Measurements from ENCODE around the gene IGFBP7. TPM values are rescaled to one million over a fixed set of nuclear protein-coding genes. Genes with fewer than 3 reads are reported as not detected.
A peak's percentile ranks its signal among the peaks of the same experiment; 100 is the strongest.

The IGFBP7 gene
- total RNA-seq, 1 donor: 234 TPM

- H3K4me3 ChIP-seq (ENCODE audit: low read depth, low read length): no peak overlapping the region
- DNase-seq (ENCODE audit: low read depth): peak; percentile 89
- TF ChIP-seq CTCF (IDR thresholded peaks at IDR 0.05; ENCODE audit: insufficient read depth, low read depth, low read length): no peak
Measured at GRCh38 chr4:57093845-57094831, 16.0 kb downstream of the IGFBP7 start.

- no peak overlapping the region for H3K4me3 ChIP-seq (ENCODE audit: low read depth, low read length)
- no peak for DNase-seq (ENCODE audit: low read depth)
- TF ChIP-seq CTCF (IDR thresholded peaks at IDR 0.05; ENCODE audit: insufficient read depth, low read depth, low read length): no peak
Measured at GRCh38 chr4:57091657-57092162, 18.5 kb downstream of the IGFBP7 start.

GRCh38 chr4:57090079-57090478, 20.1 kb downstream of the IGFBP7 start:
- no peak for DNase-seq (ENCODE audit: low read depth)
- no peak overlapping the region for H3K4me3 ChIP-seq (ENCODE audit: low read depth, low read length)
- no peak for TF ChIP-seq CTCF (IDR thresholded peaks at IDR 0.05; ENCODE audit: insufficient read depth, low read depth, low read length)

DNA sequence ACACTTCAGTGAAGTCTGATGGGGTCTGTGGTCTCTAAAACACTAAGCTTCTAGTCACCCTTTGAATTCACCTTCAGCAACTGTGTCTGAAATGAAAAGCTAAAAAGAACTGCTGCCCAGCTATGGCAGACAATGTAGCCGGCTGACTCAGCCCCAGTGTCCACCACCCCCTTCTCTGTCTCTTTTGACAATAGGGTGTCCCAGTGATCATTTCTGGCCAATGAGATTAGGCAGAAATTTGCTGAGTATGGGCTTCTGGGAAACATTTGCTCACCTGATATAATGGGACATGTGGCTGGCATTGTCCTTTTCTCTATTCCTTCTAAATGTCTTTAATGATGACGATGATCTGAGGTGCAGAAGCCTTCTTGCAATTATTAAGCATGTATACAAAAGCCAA, 20.6 kb downstream of the IGFBP7 start:
- no peak for DNase-seq (ENCODE audit: low read depth)

GRCh38 chr4:57086031-57086723, 24.0 kb downstream of the IGFBP7 start:
- DNase-seq (ENCODE audit: low read depth): no peak
- no peak for TF ChIP-seq CTCF (IDR thresholded peaks at IDR 0.05; ENCODE audit: insufficient read depth, low read depth, low read length)
- H3K4me3 ChIP-seq (ENCODE audit: low read depth, low read length): no peak overlapping the region

More for the DNA sequence above, 20.6 kb downstream of the IGFBP7 start:
- H3K4me3 ChIP-seq (ENCODE audit: low read depth, low read length): no peak overlapping the region
- no peak for TF ChIP-seq CTCF (IDR thresholded peaks at IDR 0.05; ENCODE audit: insufficient read depth, low read depth, low read length)

DNA sequence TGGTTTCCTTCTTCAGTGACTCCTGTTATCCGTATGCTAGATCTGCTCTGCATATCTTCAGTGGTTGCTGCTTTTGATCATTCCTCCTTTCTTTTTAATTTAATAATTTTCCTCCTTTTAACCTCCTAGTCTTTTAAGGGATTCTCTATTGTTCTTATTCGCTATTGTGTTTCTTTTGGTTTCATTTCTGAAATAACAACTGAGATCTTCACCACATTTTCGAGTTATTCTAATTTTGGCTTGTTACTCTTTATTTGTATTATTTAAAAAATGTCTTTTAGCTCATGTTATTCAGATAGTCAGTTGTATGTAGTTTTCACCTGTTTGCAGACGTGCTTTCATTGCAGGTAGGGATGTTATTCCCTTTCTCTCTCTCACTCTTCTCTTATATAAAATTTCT, 24.9 kb downstream of the IGFBP7 start:
- H3K4me3 ChIP-seq (ENCODE audit: low read depth, low read length): no peak overlapping the region
- no peak for DNase-seq (ENCODE audit: low read depth)
- TF ChIP-seq CTCF (IDR thresholded peaks at IDR 0.05; ENCODE audit: insufficient read depth, low read depth, low read length): no peak

All from fibroblast of villous mesenchyme (primary cell).